ENCODE data around the gene NEO1.

The NEO1 gene

DNA sequence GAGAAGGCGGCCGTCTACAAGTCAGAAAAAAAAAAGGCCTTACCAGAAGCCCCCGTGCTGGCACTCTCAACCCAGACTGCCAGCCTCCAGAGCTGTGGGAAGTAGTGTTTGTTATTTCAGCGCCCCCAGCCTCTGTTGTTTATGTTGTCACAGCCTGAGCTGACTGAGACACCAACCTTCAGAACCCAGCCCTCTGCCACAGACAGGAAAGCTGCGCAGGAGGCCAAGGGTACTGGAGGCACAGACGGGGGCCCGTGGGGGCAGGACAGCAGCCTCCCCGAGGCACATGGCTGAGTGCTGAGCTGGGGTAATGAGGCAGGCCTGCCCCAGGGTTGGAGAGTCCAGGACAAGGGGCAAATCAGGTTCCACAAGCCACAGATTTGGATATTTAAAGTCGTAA, 282.8 kb downstream of the NEO1 start:
- in situ Hi-C loops (cut with MboI; ENCODE audit: low pct_unique_long_range_greater_than_20kb, low sequenced_read_pairs, unreplicated experiment): no loop called here
- TF ChIP-seq, protein P1, sequence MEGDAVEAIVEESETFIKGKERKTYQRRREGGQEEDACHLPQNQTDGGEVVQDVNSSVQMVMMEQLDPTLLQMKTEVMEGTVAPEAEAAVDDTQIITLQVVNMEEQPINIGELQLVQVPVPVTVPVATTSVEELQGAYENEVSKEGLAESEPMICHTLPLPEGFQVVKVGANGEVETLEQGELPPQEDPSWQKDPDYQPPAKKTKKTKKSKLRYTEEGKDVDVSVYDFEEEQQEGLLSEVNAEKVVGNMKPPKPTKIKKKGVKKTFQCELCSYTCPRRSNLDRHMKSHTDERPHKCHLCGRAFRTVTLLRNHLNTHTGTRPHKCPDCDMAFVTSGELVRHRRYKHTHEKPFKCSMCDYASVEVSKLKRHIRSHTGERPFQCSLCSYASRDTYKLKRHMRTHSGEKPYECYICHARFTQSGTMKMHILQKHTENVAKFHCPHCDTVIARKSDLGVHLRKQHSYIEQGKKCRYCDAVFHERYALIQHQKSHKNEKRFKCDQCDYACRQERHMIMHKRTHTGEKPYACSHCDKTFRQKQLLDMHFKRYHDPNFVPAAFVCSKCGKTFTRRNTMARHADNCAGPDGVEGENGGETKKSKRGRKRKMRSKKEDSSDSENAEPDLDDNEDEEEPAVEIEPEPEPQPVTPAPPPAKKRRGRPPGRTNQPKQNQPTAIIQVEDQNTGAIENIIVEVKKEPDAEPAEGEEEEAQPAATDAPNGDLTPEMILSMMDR (IDR thresholded peaks at IDR 0.05; ENCODE audit: extremely low read depth, insufficient read depth, missing control alignments): no peak
- DNase-seq (ENCODE audit: low spot score): no peak

DNA sequence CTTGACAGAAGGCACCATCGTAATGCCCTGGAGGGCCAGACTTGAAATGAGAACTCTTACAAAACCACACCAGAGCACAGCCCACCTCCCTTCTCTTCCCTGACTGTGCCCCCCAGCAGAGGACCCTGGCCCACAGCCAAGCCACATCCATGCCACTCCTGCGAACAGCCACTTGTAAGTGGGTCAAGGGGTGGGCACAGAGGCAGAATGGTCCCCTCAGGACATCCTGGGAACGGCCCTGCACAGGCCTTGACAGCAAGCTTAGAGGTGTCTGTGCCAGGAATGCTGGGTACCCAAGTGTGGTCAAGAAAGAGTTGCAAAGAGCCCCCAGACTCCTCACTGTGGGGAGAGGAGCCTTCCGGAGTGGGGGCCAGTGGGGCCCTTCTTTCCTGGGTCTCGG, 283.2 kb downstream of the NEO1 start:
- no peak for DNase-seq (ENCODE audit: low spot score)
- in situ Hi-C loops (cut with MboI; ENCODE audit: low pct_unique_long_range_greater_than_20kb, low sequenced_read_pairs, unreplicated experiment): no loop called here
- TF ChIP-seq, protein P1 (IDR thresholded peaks at IDR 0.05; ENCODE audit: extremely low read depth, insufficient read depth, missing control alignments): no peak

DNA sequence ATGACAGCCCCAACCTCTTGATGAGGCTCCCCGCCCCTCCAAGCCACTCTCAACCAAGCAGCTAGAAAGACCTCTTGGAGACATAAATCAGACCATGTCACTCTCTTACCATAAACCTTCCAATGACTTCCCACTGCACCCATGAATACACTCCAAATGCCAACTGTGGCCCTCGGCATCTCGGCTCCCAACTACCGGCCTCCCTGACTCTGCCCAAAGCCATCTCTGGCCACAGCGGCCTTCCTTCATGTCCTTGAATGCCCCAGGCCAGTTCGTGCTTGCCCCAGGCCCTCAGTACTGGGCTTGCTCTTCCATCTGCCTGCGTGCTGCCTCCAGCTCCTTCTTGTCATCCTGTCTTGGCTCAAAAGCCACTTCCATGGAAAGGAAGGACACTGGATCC, 284.5 kb downstream of the NEO1 start:
- TF ChIP-seq, protein P1 (IDR thresholded peaks at IDR 0.05; ENCODE audit: extremely low read depth, insufficient read depth, missing control alignments): no peak
- no peak for DNase-seq (ENCODE audit: low spot score)
- in situ Hi-C loops (cut with MboI; ENCODE audit: low pct_unique_long_range_greater_than_20kb, low sequenced_read_pairs, unreplicated experiment): no loop called here

DNA sequence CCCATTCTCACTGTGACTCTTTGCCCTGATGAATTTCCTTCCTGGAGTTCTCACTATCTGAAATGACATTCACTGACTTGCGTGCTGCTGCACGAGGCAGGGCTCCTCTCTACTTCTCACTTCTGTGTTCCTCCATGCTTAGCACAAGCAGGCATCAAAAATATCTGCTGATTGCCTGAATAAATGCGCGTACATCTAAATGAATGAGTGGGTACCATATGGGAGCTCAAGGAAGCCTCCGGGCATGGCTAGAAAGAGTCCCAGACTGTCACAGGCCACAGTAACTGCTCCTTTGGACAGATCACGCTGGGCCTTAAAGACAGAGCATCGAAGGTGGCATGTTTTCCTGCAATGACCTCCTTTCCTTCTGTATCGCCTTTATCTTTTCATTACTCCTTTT, 284.9 kb downstream of the NEO1 start:
- TF ChIP-seq, protein P1 (IDR thresholded peaks at IDR 0.05; ENCODE audit: extremely low read depth, insufficient read depth, missing control alignments): no peak
- in situ Hi-C loops (cut with MboI; ENCODE audit: low pct_unique_long_range_greater_than_20kb, low sequenced_read_pairs, unreplicated experiment): no loop called here
- no peak for DNase-seq (ENCODE audit: low spot score)

DNA sequence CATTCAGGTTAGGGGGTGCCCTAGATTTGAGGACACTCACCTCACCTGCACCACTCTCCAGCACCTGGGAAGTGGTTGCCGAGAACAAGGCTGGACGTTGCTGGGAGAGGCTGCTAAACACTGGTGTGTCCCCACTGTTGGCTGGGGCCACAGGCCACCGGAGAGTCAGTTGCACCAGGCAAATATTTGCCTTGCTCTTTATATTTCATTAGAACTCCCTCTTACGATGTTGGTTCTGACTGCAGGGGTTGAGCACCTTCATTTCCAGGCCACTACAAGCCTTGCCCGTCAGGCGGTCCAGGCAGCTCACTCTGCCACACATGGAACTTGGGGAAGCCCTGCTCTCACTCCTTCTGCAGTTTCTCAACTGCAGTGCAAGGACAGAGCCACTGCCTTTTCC, 285.8 kb downstream of the NEO1 start:
- TF ChIP-seq, protein P1 (IDR thresholded peaks at IDR 0.05; ENCODE audit: extremely low read depth, insufficient read depth, missing control alignments): no peak
- no peak for DNase-seq (ENCODE audit: low spot score)
- in situ Hi-C loops (cut with MboI; ENCODE audit: low pct_unique_long_range_greater_than_20kb, low sequenced_read_pairs, unreplicated experiment): no loop called here

DNA sequence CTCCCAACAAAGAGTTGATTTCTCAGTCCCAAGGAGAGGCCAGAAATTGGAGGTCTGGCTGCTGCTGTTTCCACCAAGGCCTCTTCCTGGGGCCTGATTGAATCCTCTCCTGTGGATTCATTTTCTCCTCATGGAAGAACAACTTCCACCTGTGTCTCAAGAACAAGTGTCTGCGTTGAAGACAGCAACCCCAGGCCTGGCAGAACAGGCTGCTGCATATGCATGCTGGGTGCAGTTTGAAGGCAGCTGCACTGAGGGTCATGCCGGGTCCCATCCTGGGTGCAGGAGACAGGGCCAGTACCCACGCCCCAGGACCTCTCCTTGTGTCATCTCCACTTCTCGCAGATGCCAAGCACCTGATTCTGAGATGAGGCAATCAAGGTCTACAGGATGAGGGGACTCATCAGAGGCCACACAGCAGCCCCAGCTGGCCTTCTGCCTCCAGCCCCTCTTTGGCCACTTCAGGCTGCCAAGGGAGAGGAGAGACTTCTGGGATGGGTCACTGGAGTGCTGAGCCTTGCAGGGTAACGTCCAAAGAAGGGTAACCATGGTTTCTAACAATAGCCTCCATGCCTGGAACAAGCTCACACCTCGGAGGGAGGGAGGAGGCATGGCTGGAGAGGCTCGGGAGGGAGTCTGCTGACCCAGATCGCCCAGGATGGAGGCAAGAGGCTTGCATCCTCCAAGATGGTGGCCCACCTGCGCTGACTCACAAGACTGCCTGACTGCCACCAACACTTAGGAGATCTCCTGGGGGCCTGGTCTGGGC, 286.5 kb downstream of the NEO1 start:
- TF ChIP-seq, protein P1 (IDR thresholded peaks at IDR 0.05; ENCODE audit: extremely low read depth, insufficient read depth, missing control alignments): no peak
- in situ Hi-C loops (cut with MboI; ENCODE audit: low pct_unique_long_range_greater_than_20kb, low sequenced_read_pairs, unreplicated experiment): no loop called here
- no peak for DNase-seq (ENCODE audit: low spot score)
